GM23338 (cell line): ENCODE results near the gene CASP1. TPM values are rescaled to one million over a fixed set of nuclear protein-coding genes. Genes with fewer than 3 reads are reported as not detected.
"Not testable (repeated sequence)": the region's sequence is repeated elsewhere in the genome, so short reads cannot be mapped to it uniquely, and the experiment has no call there.

Source experiments
- ATAC-seq: fragments of 200-7000 bp; cut with Tn5 transposase; 3 replicates; pipeline ENCODE4 v1.9.1; 2020
- DNase-seq: peaks from one replicate; pipeline ENCODE4 v3.0.0-alpha.2; 2015; ENCODE audit warnings: low spot score
- H2AFZ ChIP-seq: fragments of 200-600 bp; sonication (generic); 2 replicates; pipeline ENCODE4 v1.8.0; 2016; ENCODE audit warnings: antibody characterized with exemption, mild to moderate bottlenecking, moderate library complexity
- H3F3A ChIP-seq: fragments of 200-600 bp; sonication (generic); replicated peaks from 2 replicates; pipeline ENCODE4 v1.8.0; 2017; ENCODE audit warnings: antibody characterized with exemption, mixed run types, low read depth
- H3K27ac ChIP-seq: fragments of 200-600 bp; sonication (generic); 2 replicates; pipeline ENCODE4 v1.6.1; 2016; ENCODE audit warnings: low read depth
- H3K27me3 ChIP-seq: fragments of 200-600 bp; sonication (generic); 2 replicates; pipeline ENCODE4 v1.8.0; 2016; ENCODE audit warnings: mild to moderate bottlenecking, mixed run types, moderate library complexity; ENCODE audit not compliant: insufficient read depth
- H3K36me3 ChIP-seq: fragments of 200-600 bp; sonication (generic); 2 replicates; pipeline ENCODE4 v1.8.0; 2016; ENCODE audit warnings: mild to moderate bottlenecking; ENCODE audit not compliant: insufficient read depth
- H3K4me1 ChIP-seq: fragments of 200-600 bp; sonication (generic); 2 replicates; pipeline ENCODE4 v1.8.0; 2016; ENCODE audit warnings: mild to moderate bottlenecking, moderate library complexity; ENCODE audit not compliant: insufficient read depth
- H3K4me2 ChIP-seq: fragments of 200-600 bp; sonication (generic); 2 replicates; pipeline ENCODE4 v1.7.1; 2017; ENCODE audit warnings: mixed run types
- H3K4me3 ChIP-seq: fragments of 200-600 bp; sonication (generic); 2 replicates; pipeline ENCODE4 v1.6.1; 2016; ENCODE audit warnings: mixed run types
- H3K79me2 ChIP-seq: fragments of 200-600 bp; sonication (generic); replicated peaks from 2 replicates; pipeline ENCODE4 v1.8.0; 2017; ENCODE audit warnings: mild to moderate bottlenecking; ENCODE audit not compliant: insufficient read depth
- H3K9me2 ChIP-seq: fragments of 200-600 bp; sonication (generic); 2 replicates; pipeline ENCODE4 v1.8.0; 2017; ENCODE audit not compliant: insufficient read depth
- H4K20me1 ChIP-seq: fragments of 200-600 bp; sonication (generic); replicated peaks from 2 replicates; pipeline ENCODE4 v1.8.0; 2017; ENCODE audit warnings: mild to moderate bottlenecking; ENCODE audit not compliant: insufficient read depth
- H3K27ac Mint-ChIP-seq: 2 replicates; pipeline ENCODE4 v1.8.0; 2020; ENCODE audit warnings: inconsistent platforms, mild to moderate bottlenecking, moderate library complexity, mixed read lengths
- H3K27me3 Mint-ChIP-seq: 3 replicates; pipeline ENCODE4 v1.8.0; 2022; ENCODE audit warnings: low read depth, mild to moderate bottlenecking, moderate library complexity, mixed read lengths, inconsistent platforms; ENCODE audit not compliant: insufficient read depth, poor library complexity
- H3K36me3 Mint-ChIP-seq: 3 replicates; pipeline ENCODE4 v1.8.0; 2021; ENCODE audit warnings: low read depth, mild to moderate bottlenecking, inconsistent platforms, moderate library complexity, mixed read lengths
- H3K4me1 Mint-ChIP-seq: 3 replicates; pipeline ENCODE4 v1.8.0; 2020; ENCODE audit warnings: mild to moderate bottlenecking, inconsistent platforms, mixed read lengths
- H3K4me3 Mint-ChIP-seq: 3 replicates; pipeline ENCODE4 v1.8.0; 2021; ENCODE audit warnings: moderate library complexity, mild to moderate bottlenecking, inconsistent platforms, mixed read lengths
- H3K9me3 Mint-ChIP-seq: 3 replicates; pipeline ENCODE4 v1.8.0; 2020; ENCODE audit warnings: moderate library complexity, mild to moderate bottlenecking, inconsistent platforms, mixed read lengths
- CREB1 ChIP-seq: fragments of 250-450 bp; sonication (Bioruptor Pico); IDR thresholded peaks from 2 replicates; pipeline ENCODE4 v1.5.0; 2020; ENCODE audit warnings: low read depth, mild to moderate bottlenecking, moderate library complexity
- EZH2 ChIP-seq: fragments of 200-600 bp; sonication (generic); IDR thresholded peaks from one replicate; pipeline ENCODE4 v1.8.0; 2017; ENCODE audit warnings: antibody characterized with exemption, mild to moderate bottlenecking, low read depth; ENCODE audit not compliant: unreplicated experiment
- EZH2phosphoT487 ChIP-seq: fragments of 200-600 bp; sonication (generic); IDR thresholded peaks from one replicate; pipeline ENCODE4 v1.8.1; 2018; ENCODE audit warnings: antibody characterized with exemption; ENCODE audit not compliant: unreplicated experiment
- NANOG ChIP-seq: IDR thresholded peaks from 2 replicates; pipeline ENCODE4 v1.6.1; 2016; ENCODE audit warnings: antibody characterized with exemption, borderline replicate concordance
- ZNF114 ChIP-seq: fragments of 250-450 bp; sonication (Bioruptor Pico); IDR thresholded peaks from 2 replicates; pipeline ENCODE4 v1.5.0; 2020; ENCODE audit warnings: mild to moderate bottlenecking, moderate library complexity
- ZNF331 ChIP-seq: fragments of 250-450 bp; sonication (Bioruptor Pico); IDR thresholded peaks from 2 replicates; pipeline ENCODE4 v1.5.0; 2020; ENCODE audit warnings: low read depth, mild to moderate bottlenecking, moderate library complexity
- polyA plus RNA-seq: library from polyadenylated mRNA; unstranded; fragments of >200 nt; fragmentation: Nextera tagmentation; extraction: Ambion mirVana; gene quantifications from 2 replicates; pipeline ENCODE4 v1.2.1, GENCODE V29; 2016
- total RNA-seq: library from RNA; depleted of rRNA; stranded (reverse); fragments of >200 nt; shearing (Covaris generic); gene quantifications from 2 replicates; pipeline ENCODE4 v1.2.3, GENCODE V29; 2014
- TF ChIP-seq, protein P1 (sequence below), 2 experiments: fragments of 200-600 bp in 1 of 2; sonication (generic) in 1 of 2; conservative IDR thresholded peaks; 2 replicates each; pipeline versions ENCODE4 v1.5.1 to v1.6.1; 2016 to 2017; ENCODE audit warnings: antibody characterized with exemption in 2 of 2, low read depth in 2 of 2, mild to moderate bottlenecking in 2 of 2, moderate library complexity in 1 of 2
- TF ChIP-seq, protein P2 (sequence below): IDR thresholded peaks from one replicate; pipeline ENCODE4 v1.6.1; 2018; ENCODE audit warnings: antibody characterized with exemption; ENCODE audit not compliant: unreplicated experiment
- TF ChIP-seq, protein P3 (sequence below): IDR thresholded peaks from 2 replicates; pipeline ENCODE4 v1.6.1; 2016; ENCODE audit warnings: antibody characterized with exemption

CASP1 gene
- total and polyA plus RNA-seq, 2 experiments from 2014 or later, result 0.10 TPM; not detected in 1

DNA sequence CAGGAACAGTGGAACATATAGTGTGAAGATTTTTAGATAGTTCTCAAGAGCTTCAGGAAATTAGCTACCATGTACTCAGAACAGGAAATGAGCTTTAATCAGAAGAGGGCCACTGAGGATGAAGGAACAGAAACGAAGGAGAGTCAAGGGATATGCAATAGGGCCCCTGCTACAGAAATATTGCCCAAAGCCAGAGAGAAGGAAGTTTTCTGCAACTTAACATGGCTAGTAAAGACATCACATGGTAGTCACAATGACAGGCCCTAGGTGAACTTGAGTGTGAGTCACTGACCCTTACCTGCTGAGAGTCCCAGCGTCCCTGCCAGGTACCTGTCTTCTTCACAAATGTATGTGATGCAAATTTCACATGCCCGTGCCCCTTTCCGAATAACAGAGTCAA lies 35.4 kb upstream of the CASP1 start (continued):
- TF ChIP-seq, protein P1, sequence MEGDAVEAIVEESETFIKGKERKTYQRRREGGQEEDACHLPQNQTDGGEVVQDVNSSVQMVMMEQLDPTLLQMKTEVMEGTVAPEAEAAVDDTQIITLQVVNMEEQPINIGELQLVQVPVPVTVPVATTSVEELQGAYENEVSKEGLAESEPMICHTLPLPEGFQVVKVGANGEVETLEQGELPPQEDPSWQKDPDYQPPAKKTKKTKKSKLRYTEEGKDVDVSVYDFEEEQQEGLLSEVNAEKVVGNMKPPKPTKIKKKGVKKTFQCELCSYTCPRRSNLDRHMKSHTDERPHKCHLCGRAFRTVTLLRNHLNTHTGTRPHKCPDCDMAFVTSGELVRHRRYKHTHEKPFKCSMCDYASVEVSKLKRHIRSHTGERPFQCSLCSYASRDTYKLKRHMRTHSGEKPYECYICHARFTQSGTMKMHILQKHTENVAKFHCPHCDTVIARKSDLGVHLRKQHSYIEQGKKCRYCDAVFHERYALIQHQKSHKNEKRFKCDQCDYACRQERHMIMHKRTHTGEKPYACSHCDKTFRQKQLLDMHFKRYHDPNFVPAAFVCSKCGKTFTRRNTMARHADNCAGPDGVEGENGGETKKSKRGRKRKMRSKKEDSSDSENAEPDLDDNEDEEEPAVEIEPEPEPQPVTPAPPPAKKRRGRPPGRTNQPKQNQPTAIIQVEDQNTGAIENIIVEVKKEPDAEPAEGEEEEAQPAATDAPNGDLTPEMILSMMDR (conservative IDR thresholded peaks at IDR 0.05; ENCODE audit: low read depth in 2 of 2), result no peak
- no peak for TF ChIP-seq ZNF331
- no peak for TF ChIP-seq ZNF114
- TF ChIP-seq CREB1, result no peak
- no peak for TF ChIP-seq EZH2
- TF ChIP-seq NANOG, result no peak
- TF ChIP-seq, protein P2, sequence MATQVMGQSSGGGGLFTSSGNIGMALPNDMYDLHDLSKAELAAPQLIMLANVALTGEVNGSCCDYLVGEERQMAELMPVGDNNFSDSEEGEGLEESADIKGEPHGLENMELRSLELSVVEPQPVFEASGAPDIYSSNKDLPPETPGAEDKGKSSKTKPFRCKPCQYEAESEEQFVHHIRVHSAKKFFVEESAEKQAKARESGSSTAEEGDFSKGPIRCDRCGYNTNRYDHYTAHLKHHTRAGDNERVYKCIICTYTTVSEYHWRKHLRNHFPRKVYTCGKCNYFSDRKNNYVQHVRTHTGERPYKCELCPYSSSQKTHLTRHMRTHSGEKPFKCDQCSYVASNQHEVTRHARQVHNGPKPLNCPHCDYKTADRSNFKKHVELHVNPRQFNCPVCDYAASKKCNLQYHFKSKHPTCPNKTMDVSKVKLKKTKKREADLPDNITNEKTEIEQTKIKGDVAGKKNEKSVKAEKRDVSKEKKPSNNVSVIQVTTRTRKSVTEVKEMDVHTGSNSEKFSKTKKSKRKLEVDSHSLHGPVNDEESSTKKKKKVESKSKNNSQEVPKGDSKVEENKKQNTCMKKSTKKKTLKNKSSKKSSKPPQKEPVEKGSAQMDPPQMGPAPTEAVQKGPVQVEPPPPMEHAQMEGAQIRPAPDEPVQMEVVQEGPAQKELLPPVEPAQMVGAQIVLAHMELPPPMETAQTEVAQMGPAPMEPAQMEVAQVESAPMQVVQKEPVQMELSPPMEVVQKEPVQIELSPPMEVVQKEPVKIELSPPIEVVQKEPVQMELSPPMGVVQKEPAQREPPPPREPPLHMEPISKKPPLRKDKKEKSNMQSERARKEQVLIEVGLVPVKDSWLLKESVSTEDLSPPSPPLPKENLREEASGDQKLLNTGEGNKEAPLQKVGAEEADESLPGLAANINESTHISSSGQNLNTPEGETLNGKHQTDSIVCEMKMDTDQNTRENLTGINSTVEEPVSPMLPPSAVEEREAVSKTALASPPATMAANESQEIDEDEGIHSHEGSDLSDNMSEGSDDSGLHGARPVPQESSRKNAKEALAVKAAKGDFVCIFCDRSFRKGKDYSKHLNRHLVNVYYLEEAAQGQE, result no peak
- TF ChIP-seq EZH2phosphoT487, result no peak
- TF ChIP-seq, protein P3, sequence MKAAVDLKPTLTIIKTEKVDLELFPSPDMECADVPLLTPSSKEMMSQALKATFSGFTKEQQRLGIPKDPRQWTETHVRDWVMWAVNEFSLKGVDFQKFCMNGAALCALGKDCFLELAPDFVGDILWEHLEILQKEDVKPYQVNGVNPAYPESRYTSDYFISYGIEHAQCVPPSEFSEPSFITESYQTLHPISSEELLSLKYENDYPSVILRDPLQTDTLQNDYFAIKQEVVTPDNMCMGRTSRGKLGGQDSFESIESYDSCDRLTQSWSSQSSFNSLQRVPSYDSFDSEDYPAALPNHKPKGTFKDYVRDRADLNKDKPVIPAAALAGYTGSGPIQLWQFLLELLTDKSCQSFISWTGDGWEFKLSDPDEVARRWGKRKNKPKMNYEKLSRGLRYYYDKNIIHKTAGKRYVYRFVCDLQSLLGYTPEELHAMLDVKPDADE, result no peak

DNA sequence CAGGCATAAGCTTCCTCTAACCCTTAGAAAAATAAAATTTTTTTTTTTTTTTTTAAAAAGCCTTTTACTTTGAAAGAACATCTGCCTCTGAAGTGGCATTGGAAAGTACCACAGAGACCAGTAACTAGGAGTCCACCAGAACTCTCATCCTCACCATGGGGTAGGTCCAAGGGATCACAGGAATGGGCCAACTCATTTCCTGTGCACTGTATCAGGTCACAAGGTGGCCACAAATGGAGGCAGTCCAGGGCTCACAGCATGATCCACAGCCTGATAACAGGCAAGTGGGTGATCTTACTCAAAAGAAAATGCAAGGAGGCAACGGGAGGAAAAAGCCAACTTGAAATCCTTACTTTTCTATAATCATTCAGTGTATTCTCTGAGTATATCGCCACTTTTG lies 34.8 kb upstream of the CASP1 start:
- H3K4me3 ChIP-seq, H3K36me3 Mint-ChIP-seq: not testable (repeated sequence)

DNA sequence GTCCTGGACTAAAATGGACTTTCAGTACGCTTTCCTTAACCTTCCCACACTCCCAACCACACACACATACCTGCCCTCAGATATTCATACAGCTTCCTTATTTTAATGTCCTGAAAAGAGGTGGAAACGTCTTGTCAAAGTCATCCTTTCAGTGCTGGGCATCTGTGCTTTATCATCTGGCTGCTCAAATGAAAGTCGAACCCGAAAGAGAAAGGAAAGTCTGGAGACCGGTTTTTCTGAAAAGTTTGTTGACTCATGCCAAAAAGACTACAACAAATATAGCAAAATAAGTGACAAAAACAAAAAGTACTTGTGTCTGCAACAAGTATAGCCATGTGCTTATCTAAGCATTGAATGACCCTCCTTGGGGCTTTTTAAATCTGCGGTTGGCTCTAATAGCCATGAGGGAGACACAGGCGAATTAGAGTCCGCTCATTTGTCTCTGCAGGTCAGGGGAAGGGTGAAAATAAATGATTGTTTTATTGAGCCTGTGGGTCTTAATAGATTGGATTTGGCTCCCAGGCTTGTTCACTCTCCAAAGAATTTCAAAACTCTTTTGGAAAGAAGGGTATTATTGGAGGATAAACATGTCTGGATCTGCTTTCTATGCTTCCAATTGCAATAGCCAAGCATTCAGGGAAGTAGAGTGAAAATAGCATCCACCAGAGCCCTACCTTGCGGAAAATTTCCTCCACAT lies 28.4 kb upstream of the CASP1 start:
- not testable (repeated sequence) for ATAC-seq, H3K27ac Mint-ChIP-seq, DNase-seq, H3K4me1 ChIP-seq, H3K79me2 ChIP-seq, H4K20me1 ChIP-seq, H3K4me1 Mint-ChIP-seq, H3K4me3 Mint-ChIP-seq, H3K27ac ChIP-seq, H3K36me3 Mint-ChIP-seq, H3K4me3 ChIP-seq, H3K9me3 Mint-ChIP-seq, H3K27me3 Mint-ChIP-seq, H3K9me2 ChIP-seq, H3K36me3 ChIP-seq, H3K27me3 ChIP-seq, H2AFZ ChIP-seq, H3K4me2 ChIP-seq, H3F3A ChIP-seq

More for the DNA sequence above, 34.8 kb upstream of the CASP1 start:
- H3K4me2 ChIP-seq, H3K4me1 ChIP-seq, DNase-seq, H3K27ac Mint-ChIP-seq, ATAC-seq, H3K9me3 Mint-ChIP-seq, H4K20me1 ChIP-seq, H3F3A ChIP-seq, H2AFZ ChIP-seq, H3K27ac ChIP-seq, H3K27me3 ChIP-seq, H3K36me3 ChIP-seq, H3K4me3 Mint-ChIP-seq, H3K79me2 ChIP-seq, H3K27me3 Mint-ChIP-seq, H3K4me1 Mint-ChIP-seq, H3K9me2 ChIP-seq: not testable (repeated sequence)
